Measurements from ENCODE around the gene ITLN2. TPM values are rescaled to one million over a fixed set of nuclear protein-coding genes. Genes with fewer than 3 reads are reported as not detected.

Gene ITLN2
- total and polyA plus RNA-seq, 10 of the 15 experiments (the other 5 are each of a cell fraction or from before 2014, with no cell fraction given), result not detected

DNA sequence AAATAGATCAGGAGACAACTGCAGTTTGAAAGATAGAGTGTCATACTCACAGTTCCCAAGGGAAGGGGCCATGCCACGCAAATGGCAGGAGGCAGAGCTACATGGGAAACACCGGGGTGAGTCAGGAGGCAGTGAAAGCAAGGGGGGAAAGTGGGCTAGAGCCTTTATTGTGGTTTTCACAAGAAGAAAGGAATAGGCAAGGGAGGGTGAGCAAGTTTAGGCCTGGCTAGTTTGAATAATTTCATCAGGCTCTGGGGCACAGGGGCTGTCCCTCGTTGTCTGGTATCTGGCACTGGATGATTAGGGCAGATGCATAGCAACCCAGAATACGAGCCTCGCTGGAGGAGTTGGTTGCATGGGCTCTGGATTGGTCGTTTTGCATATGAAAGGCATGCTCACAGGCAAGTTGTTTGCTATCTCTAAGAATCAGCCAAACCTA, 17.0 kb upstream of the ITLN2 start:
- no TSS peak for BruUV-seq (replicated peaks)
- no peak overlapping the region for H2AFZ ChIP-seq (ENCODE audit: control insufficient read depth, low read depth, low read length)
- H3K4me1 ChIP-seq (ENCODE audit: control insufficient read depth, insufficient read depth, low read length), result peaks cover 14% of the 10 kb centered on the region
- H3K9ac ChIP-seq (ENCODE audit: control insufficient read depth, insufficient read depth, low read length), result no peak overlapping the region
- RAD21 ChIA-PET (ENCODE audit: unreplicated experiment), result interaction anchor here (1.6 to 1.7 kb wide), 2 partner anchors 42 to 109 kb away, joined by 3 to 5 read pairs; partner anchors contain the start of gene CD244
- H3K79me2 ChIP-seq (ENCODE audit: control insufficient read depth, insufficient read depth, low read length), result no peaks in the 10 kb centered on the region
- CTCF ChIA-PET, result interaction anchor here (0.8 to 11.0 kb wide), 6 partner anchors 18 to 137 kb away, joined by 3 to 94 read pairs (median 7); partner anchors contain the start of genes ITLN2 and KLHDC9
- DNase-seq (ENCODE audit: low read depth, low spot score) (peak; percentile 70), FAIRE-seq (no peak), ATAC-seq (peak; percentile 93)
- in situ Hi-C loops (cut with MboI), result loop anchor here (25.0 kb wide), 1 partner anchor 559 kb away; the partner anchor contains the start of gene VANGL2
- no peak overlapping the region for H3K4me3 ChIP-seq
- 2% methylated on average over 6 of the region's 6 CpGs for WGBS (ENCODE audit: insufficient coverage, insufficient replicate concordance, low lambda C conversion rate, missing lambda C conversion rate)
- H3K4me2 ChIP-seq (ENCODE audit: control insufficient read depth, insufficient read depth), result no peak overlapping the region
- H3K9me3 ChIP-seq (replicated peaks; ENCODE audit: control insufficient read depth, insufficient read depth, low read length), result no peaks in the 10 kb centered on the region
- SMC1A ChIA-PET (ENCODE audit: uncharacterized antibody, unreplicated experiment), result interaction anchor here (0.9 to 1.8 kb wide), 5 partner anchors 16 to 192 kb away, joined by 3 to 7 read pairs (median 3); no protein-coding TSS in a partner anchor
- POLR2A ChIA-PET, result no interaction called here
- no peaks in the 10 kb centered on the region for H3K36me3 ChIP-seq (ENCODE audit: control insufficient read depth in 2 of 2, insufficient read depth in 2 of 2, low read length in 1 of 2)
- intact Hi-C loops (cut with micrococcal nuclease; ENCODE audit: unreplicated experiment), result no loop called here
- no peaks in the 10 kb centered on the region for H3K27me3 ChIP-seq (replicated peaks in 1 of 2; ENCODE audit: control insufficient read depth in 2 of 2, insufficient read depth in 2 of 2, low read length in 1 of 2)
- H3K27ac ChIP-seq (ENCODE audit: control insufficient read depth, insufficient read depth), result no peak overlapping the region
- H4K20me1 ChIP-seq (ENCODE audit: control insufficient read depth, insufficient read depth), result no peaks in the 10 kb centered on the region
- TF ChIP-seq NR2C2 (IDR thresholded peaks at IDR 0.05; ENCODE audit: borderline replicate concordance, control insufficient read depth, insufficient read length, low read depth) (no peak), MTA2 (IDR thresholded peaks at IDR 0.05; ENCODE audit: low read depth) (peak; percentile 81), POU2F2 (IDR thresholded peaks at IDR 0.05; ENCODE audit: borderline replicate concordance, low read depth, low read length) (peak; percentile 60; the same call in 2 of the 3 replicates), YY1 (IDR thresholded peaks at IDR 0.05; ENCODE audit: low read depth, low read length) (0 out of 2 replicates have a peak, but pooled peaks have one; percentile 26), MTA3 (IDR thresholded peaks at IDR 0.05; ENCODE audit: borderline replicate concordance, low read length) (no peak), EP300 (IDR thresholded peaks at IDR 0.05; ENCODE audit: borderline replicate concordance in 1 of 2, control insufficient read depth in 1 of 2, low read depth in 2 of 2, low read length in 2 of 2) (peak; percentile 11 to 56; a peak in 1 of 4 replicates), PAX5 (IDR thresholded peaks at IDR 0.05; ENCODE audit: borderline replicate concordance, low read depth, low read length) (peak; percentile 15; the same call in 1 of the 2 replicates), DPF2 (IDR thresholded peaks at IDR 0.05) (peak; percentile 71), TCF7 (IDR thresholded peaks at IDR 0.05; ENCODE audit: borderline replicate concordance) (peak; percentile 93), BCL3 (IDR thresholded peaks at IDR 0.05; ENCODE audit: borderline replicate concordance, insufficient read depth, low read depth, low read length, poor library complexity, severe bottlenecking) (peak; percentile 47), CREM (IDR thresholded peaks at IDR 0.05; ENCODE audit: low read depth) (0 out of 2 replicates have a peak, but pooled peaks have one; percentile 19), BHLHE40 (IDR thresholded peaks at IDR 0.05; ENCODE audit: borderline replicate concordance in 1 of 2, low read depth in 2 of 2, low read length in 1 of 2) (peak; percentile 42 to 61; a peak in 1 of 4 replicates), SREBF2 (IDR thresholded peaks at IDR 0.05; ENCODE audit: low read length) (no peak), EED (IDR thresholded peaks at IDR 0.05; ENCODE audit: low read depth) (peak; percentile 47), RFX5 (IDR thresholded peaks at IDR 0.05; ENCODE audit: low read depth, low read length) (0 out of 2 replicates have a peak, but pooled peaks have one; percentile 64), CREB1 (IDR thresholded peaks at IDR 0.05; ENCODE audit: low read depth) (0 out of 2 replicates have a peak, but pooled peaks have one; percentile 8), GATAD2B (conservative IDR thresholded peaks at IDR 0.05; ENCODE audit: low read depth) (peak; percentile 57; the same call in 1 of the 2 replicates)
- TF ChIP-seq, protein P1, sequence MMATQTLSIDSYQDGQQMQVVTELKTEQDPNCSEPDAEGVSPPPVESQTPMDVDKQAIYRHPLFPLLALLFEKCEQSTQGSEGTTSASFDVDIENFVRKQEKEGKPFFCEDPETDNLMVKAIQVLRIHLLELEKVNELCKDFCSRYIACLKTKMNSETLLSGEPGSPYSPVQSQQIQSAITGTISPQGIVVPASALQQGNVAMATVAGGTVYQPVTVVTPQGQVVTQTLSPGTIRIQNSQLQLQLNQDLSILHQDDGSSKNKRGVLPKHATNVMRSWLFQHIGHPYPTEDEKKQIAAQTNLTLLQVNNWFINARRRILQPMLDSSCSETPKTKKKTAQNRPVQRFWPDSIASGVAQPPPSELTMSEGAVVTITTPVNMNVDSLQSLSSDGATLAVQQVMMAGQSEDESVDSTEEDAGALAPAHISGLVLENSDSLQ (IDR thresholded peaks at IDR 0.05), result peak; percentile 94
- TF ChIP-seq, protein P2, sequence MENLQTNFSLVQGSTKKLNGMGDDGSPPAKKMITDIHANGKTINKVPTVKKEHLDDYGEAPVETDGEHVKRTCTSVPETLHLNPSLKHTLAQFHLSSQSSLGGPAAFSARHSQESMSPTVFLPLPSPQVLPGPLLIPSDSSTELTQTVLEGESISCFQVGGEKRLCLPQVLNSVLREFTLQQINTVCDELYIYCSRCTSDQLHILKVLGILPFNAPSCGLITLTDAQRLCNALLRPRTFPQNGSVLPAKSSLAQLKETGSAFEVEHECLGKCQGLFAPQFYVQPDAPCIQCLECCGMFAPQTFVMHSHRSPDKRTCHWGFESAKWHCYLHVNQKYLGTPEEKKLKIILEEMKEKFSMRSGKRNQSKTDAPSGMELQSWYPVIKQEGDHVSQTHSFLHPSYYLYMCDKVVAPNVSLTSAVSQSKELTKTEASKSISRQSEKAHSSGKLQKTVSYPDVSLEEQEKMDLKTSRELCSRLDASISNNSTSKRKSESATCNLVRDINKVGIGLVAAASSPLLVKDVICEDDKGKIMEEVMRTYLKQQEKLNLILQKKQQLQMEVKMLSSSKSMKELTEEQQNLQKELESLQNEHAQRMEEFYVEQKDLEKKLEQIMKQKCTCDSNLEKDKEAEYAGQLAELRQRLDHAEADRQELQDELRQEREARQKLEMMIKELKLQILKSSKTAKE (IDR thresholded peaks at IDR 0.05; ENCODE audit: low read depth, poor library complexity, severe bottlenecking), result peak; percentile 76
